ENCODE results near the gene SIM2.
"Not testable (repeated sequence)": the region's sequence is repeated elsewhere in the genome, so short reads cannot be mapped to it uniquely, and the experiment has no call there.

SIM2 gene

GRCh38 chr21:36698981-36699545 lies at the start of gene SIM2:
Gene SIM2, plus strand, starts transcription at chr21:36699115. Its CDS starts 632 bp downstream, at chr21:36699747.
- DNase-seq: peak; percentile 30

- DNase-seq: no peak
Measured at GRCh38 chr21:36654324-36654723, 44.6 kb upstream of the SIM2 start.

- DNase-seq: peak; percentile 56
Measured at GRCh38 chr21:36654796-36655325, 44.1 kb upstream of the SIM2 start.

GRCh38 chr21:36656138-36656537 lies 42.8 kb upstream of the SIM2 start:
- no peak for DNase-seq

- DNase-seq: not testable (repeated sequence)
Measured at GRCh38 chr21:36657290-36657689, 41.6 kb upstream of the SIM2 start.

- DNase-seq: no peak
Measured at GRCh38 chr21:36657999-36658398, 40.9 kb upstream of the SIM2 start.

GRCh38 chr21:36658926-36659325 lies 40.0 kb upstream of the SIM2 start:
- no peak for DNase-seq

- DNase-seq: peak; percentile 74
Measured at GRCh38 chr21:36661511-36662309, 37.2 kb upstream of the SIM2 start.

- DNase-seq: no peak
Measured at GRCh38 chr21:36663033-36663855, 35.7 kb upstream of the SIM2 start.

- no peak for DNase-seq
Measured at GRCh38 chr21:36664662-36664990, 34.3 kb upstream of the SIM2 start.

- DNase-seq: no peak
Measured at GRCh38 chr21:36665806-36666205, 33.1 kb upstream of the SIM2 start.

GRCh38 chr21:36668713-36669112 lies 30.2 kb upstream of the SIM2 start:
- no peak for DNase-seq

- no peak for DNase-seq
Measured at GRCh38 chr21:36671836-36672235, 27.1 kb upstream of the SIM2 start.

- peak; percentile 79 for DNase-seq
Measured at GRCh38 chr21:36672296-36672695, 26.6 kb upstream of the SIM2 start.

- no peak for DNase-seq
Measured at GRCh38 chr21:36672737-36673136, 26.2 kb upstream of the SIM2 start.

- no peak for DNase-seq
Measured at GRCh38 chr21:36676039-36676950, 22.6 kb upstream of the SIM2 start.

GRCh38 chr21:36677443-36677842 lies 21.5 kb upstream of the SIM2 start:
- DNase-seq: no peak

GRCh38 chr21:36678538-36678937 lies 20.4 kb upstream of the SIM2 start:
- DNase-seq: no peak

- DNase-seq: no peak
Measured at GRCh38 chr21:36681117-36681631, 17.7 kb upstream of the SIM2 start.

GRCh38 chr21:36684957-36685714 lies 13.8 kb upstream of the SIM2 start:
- no peak for DNase-seq

GRCh38 chr21:36686955-36687354 lies 12.0 kb upstream of the SIM2 start:
- DNase-seq: no peak
